ENCODE results near the gene LINC00305. TPM values are rescaled to one million over a fixed set of nuclear protein-coding genes. Genes with fewer than 3 reads are reported as not detected.
A peak's percentile ranks its signal among the peaks of the same experiment; 100 is the strongest.

LINC00305 gene
- polyA plus RNA-seq, 1 donor (not counting 4 experiments of a cell fraction or from before 2014, with no cell fraction given): not detected

DNA sequence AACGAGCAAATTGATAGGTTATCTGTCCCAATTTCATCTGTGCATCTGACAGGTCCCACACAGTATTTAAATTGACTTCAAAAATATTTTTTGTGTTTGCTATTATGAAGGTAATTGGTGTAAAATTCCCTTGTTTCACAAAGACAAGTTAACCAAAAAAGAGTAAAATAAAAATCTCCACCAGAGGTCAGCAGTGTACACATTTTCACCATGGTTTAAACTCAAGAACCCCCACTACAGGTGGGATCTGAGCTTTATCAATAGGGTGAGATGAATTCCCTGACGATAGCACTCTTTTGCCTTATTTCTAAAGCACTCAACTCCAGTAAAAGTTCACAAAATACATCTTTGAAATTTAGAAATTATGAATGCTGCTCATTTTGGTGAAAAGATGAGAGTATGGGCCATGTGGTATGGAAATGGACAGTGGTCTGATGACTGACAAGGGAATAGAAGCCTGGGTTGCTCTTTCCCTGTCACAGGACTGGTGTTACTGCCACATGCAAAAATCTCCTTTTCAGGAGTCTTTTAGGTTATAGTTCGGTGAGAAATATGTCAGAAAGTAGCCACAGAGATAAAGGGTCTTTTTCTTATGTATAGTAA, 111.0 kb downstream of the LINC00305 start:
- no peaks in the 10 kb centered on the region for H4K20me1 ChIP-seq (ENCODE audit: control insufficient read depth, extremely low read depth, insufficient read depth, low read length)
- H3K36me3 ChIP-seq (ENCODE audit: control insufficient read depth in 2 of 2, extremely low read depth in 1 of 2, insufficient read depth in 2 of 2, low read length in 2 of 2): no peaks in the 10 kb centered on the region
- no peak overlapping the region for H3K9ac ChIP-seq (ENCODE audit: control insufficient read depth, extremely low read depth, insufficient read depth, low read length)
- H3K9me3 ChIP-seq (ENCODE audit: control insufficient read depth, low read depth, low read length): no peaks in the 10 kb centered on the region
- FAIRE-seq: no peak
- H3K27ac ChIP-seq (ENCODE audit: control insufficient read depth, insufficient read depth, low read length): no peak overlapping the region
- H3K4me1 ChIP-seq (ENCODE audit: control insufficient read depth, extremely low read depth, insufficient read depth, low read length): no peaks in the 10 kb centered on the region
- no peak overlapping the region for H3K4me2 ChIP-seq (ENCODE audit: control insufficient read depth, extremely low read depth, insufficient read depth, low read depth, low read length)
- no peaks in the 10 kb centered on the region for H3K27me3 ChIP-seq (ENCODE audit: control insufficient read depth, extremely low read depth, insufficient read depth, low read length)
- TF ChIP-seq EZH2 (IDR thresholded peaks at IDR 0.05; ENCODE audit: low read length): no peak
- TF ChIP-seq, protein P1, sequence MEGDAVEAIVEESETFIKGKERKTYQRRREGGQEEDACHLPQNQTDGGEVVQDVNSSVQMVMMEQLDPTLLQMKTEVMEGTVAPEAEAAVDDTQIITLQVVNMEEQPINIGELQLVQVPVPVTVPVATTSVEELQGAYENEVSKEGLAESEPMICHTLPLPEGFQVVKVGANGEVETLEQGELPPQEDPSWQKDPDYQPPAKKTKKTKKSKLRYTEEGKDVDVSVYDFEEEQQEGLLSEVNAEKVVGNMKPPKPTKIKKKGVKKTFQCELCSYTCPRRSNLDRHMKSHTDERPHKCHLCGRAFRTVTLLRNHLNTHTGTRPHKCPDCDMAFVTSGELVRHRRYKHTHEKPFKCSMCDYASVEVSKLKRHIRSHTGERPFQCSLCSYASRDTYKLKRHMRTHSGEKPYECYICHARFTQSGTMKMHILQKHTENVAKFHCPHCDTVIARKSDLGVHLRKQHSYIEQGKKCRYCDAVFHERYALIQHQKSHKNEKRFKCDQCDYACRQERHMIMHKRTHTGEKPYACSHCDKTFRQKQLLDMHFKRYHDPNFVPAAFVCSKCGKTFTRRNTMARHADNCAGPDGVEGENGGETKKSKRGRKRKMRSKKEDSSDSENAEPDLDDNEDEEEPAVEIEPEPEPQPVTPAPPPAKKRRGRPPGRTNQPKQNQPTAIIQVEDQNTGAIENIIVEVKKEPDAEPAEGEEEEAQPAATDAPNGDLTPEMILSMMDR (optimal IDR thresholded peaks at IDR 0.05 in 1 of 3, IDR thresholded peaks at IDR 0.05 in 1 of 3, conservative IDR thresholded peaks at IDR 0.05 in 1 of 3; ENCODE audit: extremely low read depth in 1 of 3, insufficient read depth in 2 of 3, low read length in 3 of 3): peak in 2 of 3 experiments; percentile 26 to 46
- H3K9me1 ChIP-seq (ENCODE audit: control insufficient read depth, extremely low read depth, insufficient read depth, low read length): no peaks in the 10 kb centered on the region
- no peaks in the 10 kb centered on the region for H3K79me2 ChIP-seq (ENCODE audit: control insufficient read depth, insufficient read depth, low read length)
- H3K4me3 ChIP-seq (ENCODE audit: control insufficient read depth in 2 of 3, extremely low read depth in 1 of 3, insufficient read depth in 2 of 3, low read depth in 1 of 3, low read length in 3 of 3): no peak overlapping the region
- dilution Hi-C loops (cut with MboI; ENCODE audit: extremely low pct_ligation_motif_present, low sequenced_read_pairs): no loop called here
- DNase-seq (ENCODE audit: low read depth, low spot score): no peak
- no peak overlapping the region for H2AFZ ChIP-seq (ENCODE audit: control insufficient read depth, low read length)

DNA sequence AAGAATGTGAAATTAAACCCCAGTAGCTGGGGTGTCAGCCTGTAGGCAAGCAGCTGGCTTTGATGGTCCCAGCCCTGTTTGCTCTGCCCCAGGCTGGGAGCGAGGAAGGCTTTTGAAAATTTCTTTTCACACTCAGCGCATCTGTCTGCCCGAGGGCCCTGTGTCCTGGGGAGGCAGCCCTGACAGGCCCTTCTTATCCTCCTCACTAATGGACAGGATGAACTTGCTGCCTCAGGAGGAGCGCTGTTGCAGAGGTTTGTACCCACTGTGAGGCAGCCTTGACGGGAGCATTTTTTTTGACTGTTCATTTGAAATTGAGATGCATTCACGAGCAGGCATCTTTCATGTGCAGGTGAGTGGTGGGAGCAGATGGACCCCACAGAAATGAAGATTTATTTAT, 116.6 kb downstream of the LINC00305 start:
- no peak for TF ChIP-seq EZH2 (IDR thresholded peaks at IDR 0.05; ENCODE audit: low read length)
- TF ChIP-seq, protein P1 (optimal IDR thresholded peaks at IDR 0.05 in 1 of 3, IDR thresholded peaks at IDR 0.05 in 1 of 3, conservative IDR thresholded peaks at IDR 0.05 in 1 of 3; ENCODE audit: extremely low read depth in 1 of 3, insufficient read depth in 2 of 3, low read length in 3 of 3): no peak
- no peaks in the 10 kb centered on the region for H3K4me1 ChIP-seq (ENCODE audit: control insufficient read depth, extremely low read depth, insufficient read depth, low read length)
- H3K4me2 ChIP-seq (ENCODE audit: control insufficient read depth, extremely low read depth, insufficient read depth, low read depth, low read length): no peak overlapping the region
- no peak for DNase-seq (ENCODE audit: low read depth, low spot score)
- H4K20me1 ChIP-seq (ENCODE audit: control insufficient read depth, extremely low read depth, insufficient read depth, low read length): no peaks in the 10 kb centered on the region
- no peak overlapping the region for H3K4me3 ChIP-seq (ENCODE audit: control insufficient read depth in 2 of 3, extremely low read depth in 1 of 3, insufficient read depth in 2 of 3, low read depth in 1 of 3, low read length in 3 of 3)
- dilution Hi-C loops (cut with MboI; ENCODE audit: extremely low pct_ligation_motif_present, low sequenced_read_pairs): no loop called here
- peaks cover 7% of the 10 kb centered on the region for H3K27me3 ChIP-seq (ENCODE audit: control insufficient read depth, extremely low read depth, insufficient read depth, low read length)
- H2AFZ ChIP-seq (ENCODE audit: control insufficient read depth, low read length): no peak overlapping the region
- no peak for FAIRE-seq
- no peaks in the 10 kb centered on the region for H3K79me2 ChIP-seq (ENCODE audit: control insufficient read depth, insufficient read depth, low read length)
- H3K36me3 ChIP-seq (ENCODE audit: control insufficient read depth in 2 of 2, extremely low read depth in 1 of 2, insufficient read depth in 2 of 2, low read length in 2 of 2): no peaks in the 10 kb centered on the region
- no peaks in the 10 kb centered on the region for H3K9me3 ChIP-seq (ENCODE audit: control insufficient read depth, low read depth, low read length)
- H3K27ac ChIP-seq (ENCODE audit: control insufficient read depth, insufficient read depth, low read length): no peak overlapping the region
- H3K9ac ChIP-seq (ENCODE audit: control insufficient read depth, extremely low read depth, insufficient read depth, low read length): no peak overlapping the region
- H3K9me1 ChIP-seq (ENCODE audit: control insufficient read depth, extremely low read depth, insufficient read depth, low read length): no peaks in the 10 kb centered on the region
